HEK293T (cell line): ENCODE measurements around the gene CYP4F12.

Experiments used
- ELF4 ChIP-seq: fragments of 450-650 bp; IDR thresholded peaks from 2 replicates; pipeline ENCODE4 v1.6.1; 2017; ENCODE audit warnings: antibody characterized with exemption
- FOXM1 ChIP-seq: fragments of 450-650 bp; IDR thresholded peaks from 2 replicates; pipeline ENCODE4 v1.6.1; 2017; ENCODE audit warnings: mild to moderate bottlenecking, borderline replicate concordance
- HDGF ChIP-seq: fragments of 450-650 bp; IDR thresholded peaks from 2 replicates; pipeline ENCODE4 v1.6.1; 2017; ENCODE audit warnings: antibody characterized with exemption, borderline replicate concordance
- NFRKB ChIP-seq: fragments of 450-650 bp; IDR thresholded peaks from 2 replicates; pipeline ENCODE4 v1.6.1; 2016; ENCODE audit warnings: mild to moderate bottlenecking, moderate library complexity
- TARDBP ChIP-seq: fragments of 450-650 bp; IDR thresholded peaks from 2 replicates; pipeline ENCODE4 v1.6.1; 2016

DNA sequence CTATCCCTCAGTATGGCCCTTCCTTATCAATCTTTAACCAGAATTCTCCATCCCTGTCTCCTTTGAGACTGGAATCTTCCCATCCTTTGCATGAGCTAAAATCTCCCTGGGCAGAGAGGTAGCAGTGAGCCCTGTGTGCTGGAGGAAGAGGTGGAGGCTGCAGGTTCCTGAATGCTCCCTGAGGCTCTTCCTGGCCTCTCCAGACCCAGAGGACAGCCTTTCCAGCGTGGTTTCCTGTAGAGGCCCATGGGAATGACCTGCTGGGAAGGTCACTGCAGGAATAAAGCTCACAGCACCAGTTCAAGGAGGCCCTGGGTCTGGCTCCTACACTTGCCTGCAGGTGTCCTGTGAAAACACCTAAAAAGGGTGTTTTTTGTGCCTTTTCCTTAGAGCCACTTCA lies 59.5 kb downstream of the CYP4F12 start:
- TF ChIP-seq NFRKB (no peak), TARDBP (no peak), FOXM1 (no peak), HDGF (no peak), ELF4 (no peak)
